ENCODE data around the gene TMEM95.

TMEM95 gene, protein sequence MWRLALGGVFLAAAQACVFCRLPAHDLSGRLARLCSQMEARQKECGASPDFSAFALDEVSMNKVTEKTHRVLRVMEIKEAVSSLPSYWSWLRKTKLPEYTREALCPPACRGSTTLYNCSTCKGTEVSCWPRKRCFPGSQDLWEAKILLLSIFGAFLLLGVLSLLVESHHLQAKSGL

DNA sequence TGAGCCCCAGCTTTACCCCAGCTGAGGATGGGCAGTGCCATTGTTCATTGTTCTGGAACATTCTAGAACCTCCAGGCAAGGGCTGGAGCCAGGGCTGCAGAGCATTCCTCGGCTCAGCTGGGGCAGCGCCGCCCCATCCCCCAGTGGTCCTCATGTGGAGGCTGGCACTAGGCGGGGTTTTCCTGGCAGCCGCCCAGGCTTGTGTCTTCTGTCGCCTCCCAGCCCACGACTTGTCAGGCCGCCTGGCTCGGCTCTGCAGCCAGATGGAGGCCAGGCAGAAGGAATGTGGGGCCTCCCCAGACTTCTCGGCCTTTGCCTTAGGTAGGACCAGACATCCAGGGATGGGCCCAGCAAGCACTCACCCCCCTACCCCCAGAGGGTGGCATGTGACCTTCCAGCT, at the start of gene TMEM95:
TMEM95 (plus strand) TSS at position 104 of the 400 bp plus-strand sequence; CDS start at position 153, 49 bp downstream.
- DNase-seq (ENCODE audit: low read depth in 2 of 2): no peak

DNA sequence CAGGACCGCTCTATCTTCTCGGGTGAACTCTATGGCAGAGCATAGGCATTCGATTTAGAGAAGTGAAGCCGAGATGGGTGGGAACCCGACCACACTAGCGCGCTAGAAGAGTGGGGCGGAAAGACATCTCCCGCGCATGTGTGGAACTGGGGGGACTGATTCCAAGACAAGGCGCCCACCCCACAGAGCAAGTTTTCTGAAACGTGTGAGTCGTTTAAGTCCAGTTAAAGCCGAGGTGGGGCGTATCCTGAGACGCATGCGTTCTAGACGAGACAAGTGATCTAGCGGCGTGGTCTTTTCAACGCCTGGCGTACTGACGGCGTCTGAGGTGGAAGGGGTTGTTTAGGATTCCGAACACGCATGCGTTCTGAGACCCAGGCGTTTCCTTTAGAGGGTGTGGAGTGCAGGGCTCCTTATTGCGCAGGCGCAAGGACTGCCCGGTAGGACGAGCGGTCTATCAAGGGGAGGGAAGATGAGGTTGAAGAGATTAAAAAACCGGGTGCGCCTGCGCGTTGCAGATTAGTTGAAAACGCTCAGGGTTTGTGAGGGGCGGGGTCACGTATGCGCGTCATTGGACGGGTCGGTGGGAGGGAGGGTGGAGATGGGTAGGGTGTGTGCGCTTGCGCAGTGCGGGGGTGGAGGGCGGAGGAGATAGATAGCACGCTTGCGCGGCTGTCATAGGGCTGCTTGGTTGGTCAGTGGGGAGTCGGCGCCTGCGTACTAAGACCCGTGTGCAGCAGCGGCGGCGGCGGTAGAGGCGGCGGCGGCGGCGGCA, 47.9 kb upstream of the TMEM95 start, which contains the start of gene EIF5A:
EIF5A (plus strand) TSS at position 718 of the 775 bp plus-strand sequence. CDS start 2,008 bp downstream, outside the sequence.
- peak; percentile 100 for DNase-seq (ENCODE audit: low read depth in 2 of 2)

DNA sequence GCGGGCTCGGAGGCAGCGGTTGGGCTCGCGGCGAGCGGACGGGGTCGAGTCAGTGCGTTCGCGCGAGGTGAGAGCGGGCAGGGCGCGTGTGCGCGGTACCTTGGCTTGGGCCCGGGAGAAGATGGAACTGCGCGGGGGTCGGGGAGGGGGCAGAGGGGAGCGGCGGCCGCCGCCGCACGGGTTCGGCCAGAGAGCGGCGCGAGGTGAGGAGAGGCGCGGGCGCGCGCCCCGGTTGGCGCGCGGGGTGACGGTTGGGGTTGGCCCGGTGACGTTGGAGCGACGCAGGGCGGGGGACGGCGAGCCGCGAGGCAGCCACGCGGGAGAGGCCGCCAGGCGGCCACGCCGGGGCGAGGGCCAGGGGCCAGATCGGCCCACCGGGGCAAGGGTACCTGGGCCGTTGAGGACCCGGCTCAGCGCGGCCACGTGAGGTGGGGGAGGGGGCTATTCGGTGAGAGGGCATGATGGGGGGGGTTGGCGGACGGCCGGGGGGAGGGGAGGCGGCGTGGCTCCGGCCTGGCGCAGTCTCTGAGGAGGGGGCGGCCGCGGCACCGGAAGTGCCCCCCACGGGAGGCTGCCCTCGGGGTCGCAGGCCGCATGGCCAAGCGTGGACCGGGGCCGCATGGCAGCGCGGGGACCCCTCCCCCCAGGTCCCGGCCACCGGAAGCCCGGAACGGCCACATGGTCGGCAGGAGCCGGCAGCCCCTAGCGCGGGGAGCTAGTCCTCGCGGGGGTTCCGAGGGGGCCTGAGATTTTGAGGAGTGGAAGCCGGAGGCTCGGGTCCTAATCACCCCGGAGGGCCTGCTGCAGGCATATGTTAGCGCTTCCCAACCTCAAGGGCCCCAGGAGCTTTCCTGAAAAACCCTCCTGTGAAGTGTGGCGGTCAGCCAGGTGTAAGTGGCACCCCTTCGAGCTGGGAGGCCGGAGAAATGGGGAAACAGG, 47.0 kb upstream of the TMEM95 start:
- DNase-seq (ENCODE audit: low read depth in 2 of 2): no peak

DNA sequence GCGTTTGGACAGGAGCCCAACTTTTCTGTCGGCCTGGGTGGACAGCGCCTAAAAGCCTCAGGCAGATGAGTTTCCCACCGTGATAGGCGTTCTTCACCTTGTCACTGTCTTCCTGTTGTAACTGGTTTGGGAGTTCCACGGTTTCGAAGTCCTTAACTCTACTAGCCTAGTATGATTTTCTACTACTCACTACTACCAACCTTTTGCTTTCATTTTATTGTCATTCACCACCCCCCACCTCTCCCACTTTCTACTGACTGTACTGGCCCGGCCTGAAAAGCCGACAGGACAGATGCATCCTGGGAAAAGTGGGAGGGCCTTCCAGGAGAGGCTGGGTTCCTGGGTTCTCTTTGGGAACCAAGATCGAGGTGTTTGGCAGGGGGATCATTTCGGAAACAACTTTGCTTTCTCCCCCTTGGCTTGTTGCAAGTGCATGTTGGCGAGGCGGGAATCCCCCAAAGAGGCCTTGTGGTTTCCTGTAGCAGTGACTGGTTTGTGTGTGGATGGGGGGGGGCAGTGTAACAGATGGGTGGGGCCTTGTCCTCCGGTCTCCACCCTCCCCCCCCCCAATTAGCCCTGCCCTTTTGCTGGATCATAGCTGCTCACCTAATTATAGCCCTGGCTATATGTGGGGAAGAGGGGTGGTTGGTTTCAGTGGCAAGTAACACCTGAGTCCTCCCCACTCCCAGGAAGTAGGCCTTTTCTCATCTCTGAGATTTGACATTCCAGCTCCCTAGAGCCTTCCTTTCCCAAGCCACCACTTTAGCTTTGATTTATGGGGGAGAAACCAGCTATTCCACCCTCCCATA, 46.1 kb upstream of the TMEM95 start:
- DNase-seq (ENCODE audit: low read depth in 2 of 2): peak; percentile 77 to 88

DNA sequence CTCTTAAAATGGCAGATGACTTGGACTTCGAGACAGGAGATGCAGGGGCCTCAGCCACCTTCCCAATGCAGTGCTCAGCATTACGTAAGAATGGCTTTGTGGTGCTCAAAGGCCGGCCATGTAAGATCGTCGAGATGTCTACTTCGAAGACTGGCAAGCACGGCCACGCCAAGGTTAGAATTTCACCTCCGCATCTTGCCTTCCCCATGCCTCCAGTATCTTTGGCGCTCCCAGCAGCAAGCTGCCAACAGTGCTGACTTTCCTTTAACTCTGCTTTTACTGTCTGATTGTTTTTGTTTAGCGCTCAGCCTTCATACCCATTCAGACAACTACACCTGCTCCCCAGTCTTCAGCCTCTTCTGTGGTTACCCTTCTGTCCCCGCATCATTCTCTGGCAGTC, 45.3 kb upstream of the TMEM95 start:
- no peak for DNase-seq (ENCODE audit: low read depth in 2 of 2)

DNA sequence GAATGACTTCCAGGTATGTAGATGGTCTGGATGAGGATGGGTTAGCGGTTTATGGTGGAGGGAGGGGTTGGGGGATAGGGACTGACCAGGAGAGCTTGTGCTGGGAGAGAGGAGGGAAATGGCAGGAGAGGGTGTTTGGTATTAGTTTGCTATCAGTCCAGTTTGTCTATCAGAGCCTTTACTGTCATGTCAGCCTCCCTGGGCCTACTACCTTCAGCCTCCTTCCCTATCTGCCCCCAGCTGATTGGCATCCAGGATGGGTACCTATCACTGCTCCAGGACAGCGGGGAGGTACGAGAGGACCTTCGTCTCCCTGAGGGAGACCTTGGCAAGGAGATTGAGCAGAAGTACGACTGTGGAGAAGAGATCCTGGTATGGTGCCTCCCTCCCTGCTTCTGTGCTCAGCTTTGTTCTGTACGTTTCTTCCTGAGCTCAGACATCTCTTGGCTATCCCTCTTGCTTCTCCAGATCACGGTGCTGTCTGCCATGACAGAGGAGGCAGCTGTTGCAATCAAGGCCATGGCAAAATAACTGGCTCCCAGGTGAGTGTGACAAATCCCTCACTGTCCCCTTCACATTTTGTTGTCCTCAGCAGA, 43.7 kb upstream of the TMEM95 start:
- DNase-seq (ENCODE audit: low read depth in 2 of 2): no peak

DNA sequence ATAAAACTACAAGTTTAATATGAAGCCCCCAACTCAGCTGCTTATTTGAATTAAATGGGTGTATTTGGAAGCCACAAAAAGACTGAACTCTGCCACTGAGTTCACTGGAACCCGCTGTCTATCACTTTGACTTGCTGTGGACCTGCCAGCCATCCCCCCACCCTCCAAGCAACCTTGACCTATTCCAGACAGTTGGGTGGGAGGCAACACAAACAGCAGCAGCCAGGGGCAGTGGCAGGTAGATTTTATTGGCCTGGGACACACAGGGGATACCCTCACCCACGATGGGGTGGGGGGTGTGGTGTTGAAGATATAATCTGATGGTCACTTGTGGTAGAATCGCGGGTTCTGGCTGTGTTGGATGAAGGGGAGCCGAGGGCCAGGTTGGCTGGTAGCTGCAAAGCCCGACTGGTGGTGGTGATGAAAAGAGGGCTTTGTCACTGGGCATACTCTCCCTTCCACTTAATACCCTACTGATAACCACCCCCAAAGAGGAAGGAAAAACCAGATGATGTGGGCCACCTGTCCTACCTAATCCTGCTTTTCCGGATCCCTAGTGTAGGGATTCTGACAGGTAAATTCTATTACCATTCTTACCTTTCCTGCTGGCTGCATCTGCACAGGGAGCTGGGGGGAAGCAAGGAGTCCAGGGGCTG, 42.4 kb upstream of the TMEM95 start:
- DNase-seq (ENCODE audit: low read depth in 2 of 2): no peak

DNA sequence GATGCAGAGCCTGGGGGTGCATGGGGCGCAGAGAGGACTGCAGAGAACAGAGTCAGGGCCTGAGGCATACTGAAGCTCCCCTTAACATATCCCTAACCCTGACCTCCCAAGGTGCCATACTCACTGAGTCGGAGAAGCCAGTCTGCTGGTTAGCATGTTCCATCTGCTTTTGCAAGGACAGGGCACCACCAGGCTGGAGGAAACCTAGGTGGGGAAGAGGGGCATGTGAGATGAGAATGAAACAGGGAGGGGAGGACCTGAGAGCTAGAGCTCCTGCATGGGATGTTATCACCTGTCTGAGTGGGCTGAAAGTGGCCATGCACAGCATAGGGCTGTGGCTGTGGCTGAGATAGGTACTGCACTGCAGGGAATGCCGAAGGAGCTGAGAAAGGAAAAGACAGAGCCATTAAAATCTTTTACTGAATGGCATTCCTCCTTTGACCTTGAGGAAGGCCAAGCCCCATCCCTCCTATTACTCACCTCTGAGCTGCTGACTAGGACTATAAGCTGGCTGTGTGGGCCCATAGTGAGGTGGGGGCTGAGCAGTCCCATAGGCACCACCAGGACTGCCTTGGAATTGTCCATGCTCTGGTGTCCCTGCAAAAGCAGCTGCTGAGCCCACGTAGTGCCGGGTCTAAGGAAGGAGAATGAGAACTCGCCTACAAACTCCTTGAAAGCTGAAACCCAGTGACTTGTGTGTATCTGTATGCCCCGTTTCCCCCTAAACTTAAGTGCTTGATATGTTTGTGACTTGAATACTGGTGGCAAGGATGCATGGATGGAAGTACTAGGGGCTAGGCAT, 41.7 kb upstream of the TMEM95 start:
- no peak for DNase-seq (ENCODE audit: low read depth in 2 of 2)

DNA sequence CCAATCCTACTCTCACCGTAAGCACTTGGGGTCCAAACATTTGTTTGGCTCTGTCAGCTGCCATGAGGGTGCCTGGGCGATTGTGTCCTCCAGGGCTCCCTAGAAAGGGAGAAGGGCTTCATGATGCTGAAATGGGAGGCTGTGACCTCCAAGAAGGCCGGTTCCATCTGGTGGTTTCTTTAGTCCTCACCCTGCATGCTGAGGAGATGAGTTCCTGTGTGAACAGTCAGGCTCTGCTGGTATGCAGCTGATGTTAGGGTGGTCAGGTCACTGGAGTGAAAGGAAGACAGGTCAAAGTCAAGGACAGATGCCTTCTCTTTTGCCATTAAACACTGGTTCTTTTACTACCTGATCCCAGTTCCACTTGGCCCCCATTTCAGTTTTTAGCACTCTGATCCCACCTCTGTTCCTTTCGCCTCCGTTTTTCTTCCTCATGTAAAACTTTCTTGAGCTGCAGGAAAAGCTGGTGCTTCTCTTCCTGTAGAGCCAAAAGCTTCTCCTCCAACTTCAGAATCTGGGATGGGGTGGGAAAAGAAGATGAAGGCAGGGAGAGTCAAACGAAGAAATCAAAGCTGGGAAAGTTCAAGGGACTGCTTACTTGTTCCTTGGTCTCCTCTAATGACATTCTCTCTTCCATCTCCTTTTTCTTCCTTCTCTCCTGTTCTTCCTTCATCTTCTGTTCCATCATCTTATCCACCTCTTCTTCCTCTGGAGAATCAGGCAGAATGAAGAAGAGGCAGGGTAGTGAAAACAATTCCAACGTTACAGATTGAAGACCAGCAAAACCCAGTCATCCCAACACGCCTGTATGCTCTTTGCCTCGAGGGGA, 40.9 kb upstream of the TMEM95 start:
- DNase-seq (ENCODE audit: low read depth in 2 of 2): no peak

DNA sequence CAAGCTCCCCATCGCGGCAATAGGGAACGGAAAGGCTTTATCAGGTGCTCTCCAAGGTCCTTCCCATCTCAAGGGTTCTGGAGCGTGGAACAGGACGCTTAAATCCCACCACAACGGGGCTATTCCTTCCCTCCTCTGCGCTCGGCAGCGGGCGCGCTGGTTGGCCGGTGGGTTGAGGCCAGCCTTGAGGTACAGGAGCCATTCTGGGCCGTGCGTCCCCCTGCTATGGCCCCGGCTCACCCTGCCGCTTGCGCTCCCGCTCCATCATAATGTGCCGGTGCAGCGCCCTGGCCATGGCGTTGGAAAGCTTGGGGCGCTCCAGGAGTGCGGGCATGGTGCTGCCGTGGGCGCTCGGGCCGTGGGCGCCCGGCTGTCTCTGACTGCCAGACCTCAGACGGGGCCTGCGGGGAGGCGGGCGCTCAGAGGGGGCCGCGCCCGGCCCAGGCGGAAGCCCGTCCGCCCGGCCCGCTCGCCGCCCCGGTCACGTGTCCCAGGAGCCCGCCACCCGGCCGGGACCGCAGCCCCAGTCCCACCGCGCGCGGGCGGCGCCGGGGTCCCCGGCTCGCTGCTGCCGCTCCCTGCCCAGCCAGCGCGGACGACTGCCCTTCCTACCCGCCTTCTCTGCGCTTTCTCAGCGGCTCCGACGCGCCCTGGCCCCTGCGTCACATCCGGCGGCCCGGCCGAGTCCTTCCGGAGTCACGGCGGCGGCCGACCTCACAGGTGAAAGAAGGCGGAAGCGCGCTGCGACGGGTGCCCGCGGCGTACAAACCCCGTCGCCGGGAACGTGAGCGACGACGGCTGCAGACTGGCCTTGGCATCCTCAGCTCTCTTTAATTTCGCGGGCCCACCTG, 40.0 kb upstream of the TMEM95 start, which contains the start of gene GPS2:
GPS2 (minus strand) TSS at position 642 of the 851 bp plus-strand sequence; CDS start at position 334, 308 bp downstream.
- peak; percentile 82 for DNase-seq (ENCODE audit: low read depth in 2 of 2)

DNA sequence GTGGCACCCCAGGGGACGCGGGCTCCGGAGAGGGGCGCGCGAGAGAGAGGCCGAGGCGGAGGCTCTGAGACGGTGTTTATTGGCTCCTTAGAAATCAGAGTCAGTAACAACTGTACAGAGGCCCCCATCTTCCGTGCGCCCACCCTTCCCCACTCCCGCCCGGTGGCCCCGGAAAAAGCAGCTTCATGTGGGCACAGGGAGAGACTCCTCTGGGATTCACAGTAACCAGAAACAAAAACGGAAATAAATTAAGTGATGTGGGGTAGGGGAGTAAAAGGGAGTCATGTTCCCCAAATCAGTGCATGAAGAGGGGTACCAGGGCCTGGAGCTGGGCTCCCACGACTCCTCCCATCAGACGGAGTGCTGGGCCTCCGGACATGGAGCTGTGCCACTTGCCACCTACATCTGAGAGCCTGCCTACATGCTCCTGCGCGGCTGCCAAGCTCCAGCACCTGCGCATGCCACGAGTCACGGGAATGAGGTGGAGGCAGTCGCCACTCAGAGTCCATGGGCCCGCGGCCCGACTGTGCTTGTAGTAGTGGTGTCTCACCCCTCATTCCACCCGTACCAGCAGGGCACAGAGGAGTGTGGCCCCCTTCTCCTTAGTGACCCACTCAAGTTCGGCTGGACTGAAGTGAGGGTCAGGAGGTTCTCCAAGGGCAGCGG, 39.3 kb upstream of the TMEM95 start:
- DNase-seq (ENCODE audit: low read depth in 2 of 2): no peak

DNA sequence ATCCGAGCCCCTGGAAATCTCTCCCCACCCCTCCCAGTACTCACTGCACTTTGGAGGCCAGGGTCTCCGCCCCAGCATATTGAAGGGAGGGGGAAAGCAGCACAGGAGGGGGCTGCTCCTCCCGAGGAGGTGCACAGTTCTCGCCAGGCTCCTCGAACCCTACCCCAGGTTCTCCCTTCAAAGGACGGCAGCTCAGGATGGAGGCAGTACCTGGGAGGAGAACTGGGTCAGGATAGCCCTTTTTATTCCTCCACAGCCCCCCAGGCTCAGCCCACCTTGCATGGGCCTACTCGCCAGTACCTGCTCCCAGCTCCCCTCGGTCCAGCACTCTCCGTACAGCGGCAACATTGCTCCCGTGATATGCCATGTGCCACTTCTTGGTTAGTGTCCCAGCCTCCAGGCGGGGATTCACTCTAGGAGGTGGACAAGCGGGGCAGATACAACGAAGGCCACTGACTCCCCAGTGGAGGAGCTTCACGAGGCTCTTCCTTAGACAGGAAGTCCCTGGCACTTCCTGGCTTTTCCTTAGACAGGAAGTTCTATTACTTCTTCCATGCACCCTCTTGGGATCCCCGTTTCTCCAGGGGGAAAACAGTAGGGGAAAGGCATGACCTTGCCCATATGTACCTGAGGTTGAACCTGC, 37.7 kb upstream of the TMEM95 start:
- no peak for DNase-seq (ENCODE audit: low read depth in 2 of 2)

DNA sequence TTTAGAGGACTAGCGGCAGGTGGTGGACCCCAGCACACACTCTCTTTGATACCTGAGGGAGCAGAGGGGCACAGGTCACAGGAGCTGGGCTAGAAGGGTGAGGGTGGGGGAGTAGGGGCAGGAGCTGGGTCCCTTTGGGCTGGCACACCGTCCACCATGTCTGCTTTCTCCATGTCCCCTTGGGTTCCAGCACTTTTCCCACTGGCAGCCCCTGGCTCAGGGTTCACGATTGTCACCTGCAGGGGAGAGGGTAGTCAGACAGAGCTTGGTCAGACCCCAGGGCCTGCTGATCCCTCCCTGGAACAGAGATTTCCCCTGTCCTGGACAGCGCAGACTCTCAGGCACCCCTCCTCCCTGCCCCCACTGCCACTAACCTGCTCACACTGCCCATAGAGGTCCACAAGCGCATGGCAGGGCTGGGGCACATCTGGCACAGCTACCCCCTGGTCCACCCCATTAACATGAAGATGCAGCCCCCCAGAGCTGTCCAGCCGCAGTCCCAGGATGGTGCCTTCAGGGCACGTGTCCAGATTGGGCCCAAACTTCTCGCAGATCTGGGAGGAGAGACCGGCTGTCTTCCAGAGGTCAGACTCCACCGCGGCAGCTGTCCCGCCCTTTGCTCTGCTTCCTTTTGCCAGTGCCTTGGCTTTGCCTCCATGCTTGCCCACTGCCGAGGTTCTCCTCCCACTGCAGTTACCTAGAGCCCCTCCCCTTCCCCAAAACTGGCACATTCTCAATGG, 36.7 kb upstream of the TMEM95 start:
- no peak for DNase-seq (ENCODE audit: low read depth in 2 of 2)

DNA sequence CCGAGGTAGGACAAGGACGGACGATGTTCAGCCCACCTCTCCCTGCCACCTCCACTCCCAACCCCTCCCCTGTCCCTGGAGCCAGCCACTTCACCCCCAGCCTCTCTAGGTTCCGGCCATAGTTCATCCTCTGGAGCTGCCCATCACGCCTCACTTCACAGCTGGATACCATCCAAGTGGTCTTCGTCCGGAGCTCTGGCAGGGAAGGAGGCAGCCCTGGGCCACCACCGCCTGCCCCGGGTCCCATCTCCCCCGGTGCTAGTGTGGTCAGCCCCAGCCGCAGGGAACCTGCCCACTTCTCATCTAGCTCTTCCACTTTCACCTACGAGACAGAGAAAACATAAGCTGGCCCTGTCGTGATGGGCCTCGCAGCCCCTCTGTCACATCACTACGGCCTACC, 33.5 kb upstream of the TMEM95 start:
- no peak for DNase-seq (ENCODE audit: low read depth in 2 of 2)

DNA sequence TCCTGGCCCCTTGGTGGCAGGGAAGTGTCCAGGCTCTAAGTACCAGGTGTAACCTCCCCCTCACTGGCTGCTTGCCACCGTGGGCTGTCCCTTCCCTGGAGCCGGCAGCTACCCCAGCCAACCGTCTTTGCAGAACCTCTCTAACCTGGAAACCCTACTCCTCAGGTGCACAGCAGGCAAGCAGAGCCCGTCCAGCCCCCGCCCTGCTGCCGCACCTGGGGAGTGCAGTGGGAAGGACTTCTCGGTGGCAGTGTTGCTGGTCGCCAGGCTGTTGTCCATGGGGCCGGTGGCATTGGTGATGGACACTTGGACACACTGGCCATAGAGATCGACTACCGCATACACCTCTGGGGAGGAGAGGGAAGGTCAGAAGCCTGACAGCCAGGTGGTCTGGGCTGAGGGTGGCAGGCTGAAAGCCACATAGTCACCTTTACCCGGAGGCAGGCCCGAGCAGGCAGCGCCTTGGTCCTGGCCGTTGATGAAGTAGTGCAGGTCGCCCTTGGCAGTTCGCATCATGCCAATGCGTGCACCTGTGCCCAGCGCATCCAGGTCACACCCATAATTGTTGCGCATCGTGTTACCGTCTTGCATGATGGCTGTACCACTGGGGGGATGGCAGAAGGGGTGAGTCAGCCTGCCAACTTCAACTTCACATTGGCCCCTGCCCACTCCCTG, 32.3 kb upstream of the TMEM95 start:
- no peak for DNase-seq (ENCODE audit: low read depth in 2 of 2)

Data from activated CD8-positive, alpha-beta memory T cell treated with anti-CD3 and anti-CD28 coated beads for 4 hours (primary cell).